NOMO-1 treated with DMSO at 0.1 percent for 48 hours (cell line): ENCODE measurements around the gene CLCN3.
A peak's percentile ranks its signal among the peaks of the same experiment; 100 is the strongest.
"Not testable (repeated sequence)": the region's sequence is repeated elsewhere in the genome, so short reads cannot be mapped to it uniquely, and the experiment has no call there.

ENCODE experiments used
- DNase-seq: peaks from one replicate; lab custom pipeline; 2025; ENCODE audit not compliant: unreplicated experiment; lab: John Stamatoyannopoulos, UW

Gene CLCN3

GRCh38 chr4:169655401-169655800, 35.0 kb downstream of the CLCN3 start:
- no peak for DNase-seq

- peak; percentile 28 for DNase-seq
Observed at GRCh38 chr4:169657470-169658107, 37.2 kb downstream of the CLCN3 start.

GRCh38 chr4:169658196-169658595, 37.8 kb downstream of the CLCN3 start:
- no peak for DNase-seq

GRCh38 chr4:169658975-169659715, 38.8 kb downstream of the CLCN3 start:
- DNase-seq = no peak

GRCh38 chr4:169659716-169660670, 39.6 kb downstream of the CLCN3 start:
- DNase-seq = peak; percentile 96

- peak; percentile 79 for DNase-seq
Observed at GRCh38 chr4:169660929-169661328, 40.6 kb downstream of the CLCN3 start.

GRCh38 chr4:169661761-169662160, 41.4 kb downstream of the CLCN3 start:
- no peak for DNase-seq

- DNase-seq = no peak
Observed at GRCh38 chr4:169662206-169662605, 41.8 kb downstream of the CLCN3 start.

- no peak for DNase-seq
Observed at GRCh38 chr4:169663402-169663801, 43.0 kb downstream of the CLCN3 start.

- no peak for DNase-seq
Observed at GRCh38 chr4:169663831-169664230, 43.5 kb downstream of the CLCN3 start.

GRCh38 chr4:169664615-169665014, 44.2 kb downstream of the CLCN3 start:
- DNase-seq = no peak

- no peak for DNase-seq
Observed at GRCh38 chr4:169665046-169665737, 44.8 kb downstream of the CLCN3 start.

GRCh38 chr4:169668069-169668721, 47.8 kb downstream of the CLCN3 start:
- no peak for DNase-seq

GRCh38 chr4:169675825-169676224, 55.4 kb downstream of the CLCN3 start:
- no peak for DNase-seq

GRCh38 chr4:169677150-169677748, 56.9 kb downstream of the CLCN3 start:
- DNase-seq = no peak

- not testable (repeated sequence) for DNase-seq
Observed at GRCh38 chr4:169678486-169678885, 58.1 kb downstream of the CLCN3 start.

GRCh38 chr4:169678951-169679591, 58.7 kb downstream of the CLCN3 start:
- DNase-seq = not testable (repeated sequence)

- DNase-seq = peak; percentile 34
Observed at GRCh38 chr4:169682372-169683047, 62.1 kb downstream of the CLCN3 start.

GRCh38 chr4:169689681-169690080, 69.3 kb downstream of the CLCN3 start:
- DNase-seq = no peak
